ENCODE data around the gene SHC3. TPM values are rescaled to one million over a fixed set of nuclear protein-coding genes. Genes with fewer than 3 reads are reported as not detected.

Gene SHC3
- total RNA-seq, 1 donor from 2014 or later, result 5.1 TPM

GRCh38 chr9:89135591-89136166 is 42.9 kb downstream of the SHC3 start:
- no peak overlapping the region for H3K4me3 ChIP-seq (ENCODE audit: low read depth, low read length)
- no peak for DNase-seq (ENCODE audit: low read depth)
- TF ChIP-seq CTCF (conservative IDR thresholded peaks at IDR 0.05; ENCODE audit: low read depth, low read length), result no peak

- TF ChIP-seq CTCF (conservative IDR thresholded peaks at IDR 0.05; ENCODE audit: low read depth, low read length), result no peak
- DNase-seq (ENCODE audit: low read depth), result no peak
- H3K4me3 ChIP-seq (ENCODE audit: low read depth, low read length), result no peak overlapping the region
Observed at GRCh38 chr9:89134709-89135108, 43.9 kb downstream of the SHC3 start.

GRCh38 chr9:89122949-89123348 is 55.7 kb downstream of the SHC3 start:
- no peak for DNase-seq (ENCODE audit: low read depth)
- H3K4me3 ChIP-seq (ENCODE audit: low read depth, low read length), result no peak overlapping the region
- TF ChIP-seq CTCF (conservative IDR thresholded peaks at IDR 0.05; ENCODE audit: low read depth, low read length), result no peak

GRCh38 chr9:89120704-89121103 is 57.9 kb downstream of the SHC3 start:
- no peak for DNase-seq (ENCODE audit: low read depth)
- no peak overlapping the region for H3K4me3 ChIP-seq (ENCODE audit: low read depth, low read length)
- TF ChIP-seq CTCF (conservative IDR thresholded peaks at IDR 0.05; ENCODE audit: low read depth, low read length), result no peak

- DNase-seq (ENCODE audit: low read depth), result no peak
- H3K4me3 ChIP-seq (ENCODE audit: low read depth, low read length), result no peak overlapping the region
- no peak for TF ChIP-seq CTCF (conservative IDR thresholded peaks at IDR 0.05; ENCODE audit: low read depth, low read length)
Observed at GRCh38 chr9:89116805-89117192, 61.8 kb downstream of the SHC3 start.

- no peak overlapping the region for H3K4me3 ChIP-seq (ENCODE audit: low read depth, low read length)
- no peak for DNase-seq (ENCODE audit: low read depth)
- no peak for TF ChIP-seq CTCF (conservative IDR thresholded peaks at IDR 0.05; ENCODE audit: low read depth, low read length)
Observed at GRCh38 chr9:89116064-89116804, 62.4 kb downstream of the SHC3 start.

- TF ChIP-seq CTCF (conservative IDR thresholded peaks at IDR 0.05; ENCODE audit: low read depth, low read length), result no peak
- no peak for DNase-seq (ENCODE audit: low read depth)
Observed at GRCh38 chr9:89115426-89115825, 63.2 kb downstream of the SHC3 start.

More at GRCh38 chr9:89115426-89115825, 63.2 kb downstream of the SHC3 start:
- no peak overlapping the region for H3K4me3 ChIP-seq (ENCODE audit: low read depth, low read length)
